Natural killer cell treated with Interleukin-12 subunit alpha and Interleukin-12 subunit beta and Interleukin-15 and Interleukin-18, amount 100 ng/mL, for 72 hours (primary cell): ENCODE results near the gene NEDD4. TPM values are rescaled to one million over a fixed set of nuclear protein-coding genes. Genes with fewer than 3 reads are reported as not detected.

Experiments used
- ATAC-seq, 2 donors: fragments of 150-1000 bp; cut with Tn5 transposase in 1 of 2; sonication (Bioruptor Pico), chemical (Tn5 transposase) in 1 of 2; 2 replicates each; pipeline ENCODE4 v1.10.0; 2021
- DNase-seq: peaks from one replicate; pipeline ENCODE4 v3.0.0; 2022; ENCODE audit warnings: low spot score
- H3K27ac Mint-ChIP-seq, 2 donors: 1 replicate in 1 of 2; 2 replicates in 1 of 2; pipeline ENCODE4 v1.8.0; 2022; ENCODE audit warnings: mixed read lengths in 2 of 2, mild to moderate bottlenecking in 1 of 2, moderate library complexity in 1 of 2
- H3K27me3 Mint-ChIP-seq, 2 donors: 1 replicate in 1 of 2; 2 replicates in 1 of 2; pipeline ENCODE4 v1.8.0; 2022; ENCODE audit warnings: mixed read lengths in 2 of 2
- H3K36me3 Mint-ChIP-seq: one replicate; pipeline ENCODE4 v1.8.0; 2022; ENCODE audit warnings: mixed read lengths
- H3K4me1 Mint-ChIP-seq, 2 donors: 1 replicate in 1 of 2; 2 replicates in 1 of 2; pipeline ENCODE4 v1.8.0; 2022; ENCODE audit warnings: low read depth in 2 of 2, mixed read lengths in 2 of 2, mild to moderate bottlenecking in 1 of 2
- H3K4me3 Mint-ChIP-seq: one replicate; pipeline ENCODE4 v1.8.0; 2022; ENCODE audit warnings: mixed read lengths
- H3K9me3 Mint-ChIP-seq: 2 replicates; pipeline ENCODE4 v1.8.0; 2022; ENCODE audit warnings: mixed read lengths
- total RNA-seq, 2 donors: library from RNA; stranded (reverse); gene quantifications; one replicate each; pipeline ENCODE4 v1.2.3, GENCODE V29; 2022

The NEDD4 gene
- total RNA-seq, result 10 to 100 TPM; 14.9 to 22.7 TPM

DNA sequence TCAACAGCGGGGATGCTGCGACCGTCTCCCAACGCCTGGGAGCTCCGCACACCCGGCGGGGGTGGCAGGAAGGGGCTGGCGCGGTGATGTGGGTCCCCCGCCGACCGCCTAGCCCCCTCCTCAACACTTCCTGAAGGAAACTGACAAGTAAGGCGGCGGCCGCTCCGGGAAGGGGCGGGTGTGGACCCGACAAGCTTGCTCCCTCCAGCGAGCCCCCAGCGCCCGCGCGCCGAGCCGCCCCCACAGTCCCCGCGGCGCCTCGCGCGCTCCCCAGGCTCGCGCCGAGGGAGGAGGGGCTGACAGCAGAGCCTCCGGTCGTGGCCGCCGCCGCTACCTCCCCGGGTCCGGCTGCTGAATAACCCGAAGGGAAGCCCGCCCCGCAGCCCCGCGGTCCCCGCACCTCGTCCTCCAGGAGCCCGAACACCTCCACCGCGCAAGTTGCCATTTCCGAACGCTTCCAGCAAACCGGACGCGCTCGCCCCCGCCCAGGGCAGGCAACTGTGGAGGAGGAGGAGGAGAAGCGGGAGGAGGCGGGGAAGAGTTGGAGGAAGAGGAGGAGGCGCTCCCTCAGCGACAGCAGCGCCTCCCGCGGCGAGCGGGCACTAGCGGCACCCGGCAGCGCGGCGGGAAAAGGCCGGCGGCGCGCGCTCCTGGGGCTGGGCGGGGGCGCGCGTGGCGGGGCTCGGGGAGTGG lies at the start of gene NEDD4:
Gene NEDD4, minus strand, starts transcription at position 502 of the 693 bp plus-strand sequence. Its CDS starts 57 bp downstream, at position 445.
- peak; percentile 89 for DNase-seq
- Mint-ChIP-seq H3K36me3 (no peaks in the 10 kb centered on the region), H3K27me3 (peaks cover 7 to 12% of the 10 kb centered on the region in 2 donors), H3K4me3 (peak within 1 kb of the TSS; percentile 88), H3K27ac (peak within 1 kb of the TSS; percentile 18 to 78), H3K9me3 (no peaks in the 10 kb centered on the region), H3K4me1 (peaks cover 17 to 26% of the 10 kb centered on the region in 2 donors)
- peak; percentile 93 to 95 for ATAC-seq

DNA sequence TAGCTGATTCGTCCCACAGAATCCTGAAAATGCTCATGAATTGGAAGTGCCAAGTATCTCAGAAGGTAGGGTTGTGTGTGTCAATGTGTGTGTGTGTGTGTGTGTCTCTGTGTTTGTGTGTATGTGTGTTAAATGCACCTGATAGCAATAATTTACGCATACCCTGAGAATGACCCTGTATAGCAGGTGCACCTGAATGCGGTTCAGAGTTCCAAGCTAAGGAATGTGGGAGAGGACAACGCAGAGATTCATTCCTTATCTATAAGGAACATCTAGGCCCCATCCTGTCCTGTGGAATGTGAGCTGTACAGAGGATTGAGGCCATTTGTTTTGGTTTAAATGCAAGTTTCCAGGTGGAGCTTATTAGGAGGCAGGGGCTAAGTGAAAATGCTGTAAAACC lies 49.1 kb upstream of the NEDD4 start:
- Mint-ChIP-seq H3K27me3 (peaks cover 0 to 2% of the 10 kb centered on the region in 2 donors), H3K27ac (peak overlapping the region; percentile 78 to 94), H3K9me3 (peaks cover 7% of the 10 kb centered on the region), H3K4me3 (peak overlapping the region; percentile 77), H3K36me3 (peaks cover 7% of the 10 kb centered on the region), H3K4me1 (peaks cover 33 to 34% of the 10 kb centered on the region in 2 donors)
- ATAC-seq, result no peak
- DNase-seq, result no peak

DNA sequence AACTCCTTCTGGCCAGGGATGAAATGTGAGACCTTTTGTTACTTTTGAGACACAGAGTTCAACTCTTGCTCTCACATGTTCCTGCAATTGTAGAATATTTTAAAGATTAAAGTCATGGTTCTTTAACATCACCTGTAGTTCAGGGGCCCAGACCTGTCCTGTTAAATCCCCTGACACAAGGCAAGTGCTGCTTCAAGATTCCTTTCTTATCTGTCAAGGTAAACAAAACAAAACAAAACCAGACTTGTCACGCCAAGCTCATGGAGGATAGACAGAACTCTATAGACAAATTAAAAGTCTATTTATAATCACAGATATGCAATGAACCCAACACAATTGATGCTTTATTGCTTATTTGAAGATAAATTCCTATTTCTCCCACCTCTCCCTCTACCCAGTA lies 48.6 kb upstream of the NEDD4 start:
- Mint-ChIP-seq H3K4me3 (peak overlapping the region; percentile 77), H3K27ac (peak overlapping the region; percentile 78 to 94), H3K36me3 (peaks cover 7% of the 10 kb centered on the region), H3K4me1 (peaks cover 33 to 34% of the 10 kb centered on the region in 2 donors), H3K9me3 (peaks cover 7% of the 10 kb centered on the region), H3K27me3 (peaks cover 2% of the 10 kb centered on the region in 2 donors)
- DNase-seq (no peak), ATAC-seq (no peak)

DNA sequence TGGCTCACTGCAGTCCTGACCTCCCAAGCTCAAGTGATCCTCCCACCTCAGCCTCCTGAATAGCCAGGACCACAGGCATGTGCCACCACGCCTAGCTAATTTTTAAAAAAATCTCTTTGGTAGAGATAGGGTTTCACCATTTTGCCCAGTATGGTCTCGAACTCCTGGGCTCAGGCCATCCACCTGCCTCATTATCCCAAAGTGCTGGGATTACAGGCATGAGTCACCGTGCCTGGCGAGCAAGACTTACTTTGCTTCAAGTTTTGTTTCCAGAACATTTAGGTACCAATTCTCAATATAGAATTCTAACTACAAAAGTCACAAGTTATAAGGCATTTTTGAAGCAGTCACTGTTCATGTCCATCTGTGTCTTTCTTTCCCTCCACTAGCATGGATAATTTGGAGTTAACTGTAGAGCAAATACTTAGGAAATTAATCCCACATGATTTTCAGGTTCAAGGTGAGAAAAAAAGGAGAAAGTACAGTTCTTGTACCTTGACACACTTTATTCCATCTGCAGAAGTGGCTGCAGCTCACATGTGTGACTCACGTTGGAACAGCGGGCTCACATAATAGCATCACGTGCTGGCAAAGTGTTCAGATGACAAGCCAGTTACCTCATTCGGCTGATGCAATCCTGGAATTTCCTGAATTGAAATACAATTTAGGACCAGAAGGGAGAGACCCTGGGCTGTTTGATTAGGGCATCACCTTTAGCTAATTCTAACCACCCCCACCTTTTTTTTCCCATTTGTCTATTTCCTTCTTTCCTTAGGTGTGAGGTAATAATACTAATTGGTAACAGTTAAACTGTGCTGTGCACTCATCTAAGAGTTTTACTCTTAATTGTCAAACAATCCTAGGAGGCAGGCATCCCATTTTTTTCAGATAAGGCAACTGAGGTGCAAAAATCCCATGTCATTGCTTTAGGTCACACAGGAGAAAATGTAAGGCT lies 46.9 kb upstream of the NEDD4 start:
- peak overlapping the region in 1 of 2 donors; percentile 59 for H3K27ac Mint-ChIP-seq
- H3K4me1 Mint-ChIP-seq, result peaks cover 33 to 34% of the 10 kb centered on the region in 2 donors
- peak in 1 of 2 donors; percentile 44 for ATAC-seq
- H3K9me3 Mint-ChIP-seq, result peaks cover 7% of the 10 kb centered on the region
- peaks cover 7% of the 10 kb centered on the region for H3K36me3 Mint-ChIP-seq
- H3K4me3 Mint-ChIP-seq, result no peak overlapping the region
- H3K27me3 Mint-ChIP-seq, result peaks cover 5 to 7% of the 10 kb centered on the region in 2 donors
- no peak for DNase-seq

DNA sequence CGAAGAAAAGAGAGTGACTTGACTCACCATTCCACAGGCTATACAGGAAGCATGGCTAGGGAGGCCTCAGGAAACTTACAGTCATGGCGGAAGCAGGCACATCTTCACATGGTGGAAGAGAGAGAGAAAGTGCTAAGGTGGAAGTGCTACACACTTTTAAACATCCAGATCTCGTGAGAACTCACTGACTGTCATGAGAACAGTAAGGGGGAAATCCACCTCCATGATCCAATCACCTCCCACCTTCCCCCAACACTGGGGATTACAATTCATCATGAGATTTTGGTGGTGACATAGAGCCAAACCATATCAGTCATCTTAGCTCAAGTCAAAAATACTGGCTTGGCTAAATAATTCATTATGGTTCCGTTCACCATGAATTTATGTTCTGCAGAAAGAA lies 45.3 kb upstream of the NEDD4 start:
- H3K4me3 Mint-ChIP-seq, result no peak overlapping the region
- ATAC-seq (no peak), DNase-seq (no peak)
- H3K4me1 Mint-ChIP-seq, result peaks cover 35 to 38% of the 10 kb centered on the region in 2 donors
- H3K36me3 Mint-ChIP-seq, result peaks cover under 1% of the 10 kb centered on the region
- H3K9me3 Mint-ChIP-seq, result peaks cover 7% of the 10 kb centered on the region
- H3K27ac Mint-ChIP-seq, result peak overlapping the region in 1 of 2 donors; percentile 49
- H3K27me3 Mint-ChIP-seq, result peaks cover 5 to 7% of the 10 kb centered on the region in 2 donors

DNA sequence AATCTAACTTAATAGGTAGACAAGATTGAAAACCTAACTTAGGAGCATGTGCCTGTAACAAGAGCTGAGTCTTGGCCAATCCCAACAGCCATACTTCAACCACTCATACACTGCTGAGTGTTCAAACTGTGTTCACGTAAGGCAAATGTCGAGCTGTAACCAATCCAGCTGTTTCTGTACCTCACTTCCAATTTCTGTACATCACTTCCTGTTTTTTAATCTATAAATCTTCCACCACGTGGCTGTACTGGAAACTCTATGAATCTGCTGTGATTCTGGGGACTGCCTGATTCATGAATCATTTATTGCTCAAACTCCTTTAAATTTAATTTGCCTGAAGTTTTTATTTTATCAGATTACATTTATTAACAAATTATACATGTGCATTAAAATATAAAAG lies 44.6 kb upstream of the NEDD4 start:
- peaks cover 29 to 31% of the 10 kb centered on the region in 2 donors for H3K4me1 Mint-ChIP-seq
- H3K27ac Mint-ChIP-seq, result peak overlapping the region in 1 of 2 donors; percentile 49
- ATAC-seq (no peak), DNase-seq (no peak)
- H3K36me3 Mint-ChIP-seq, result no peaks in the 10 kb centered on the region
- H3K9me3 Mint-ChIP-seq, result peaks cover 5% of the 10 kb centered on the region
- H3K27me3 Mint-ChIP-seq, result peaks cover 5 to 7% of the 10 kb centered on the region in 2 donors
- H3K4me3 Mint-ChIP-seq, result no peak overlapping the region

DNA sequence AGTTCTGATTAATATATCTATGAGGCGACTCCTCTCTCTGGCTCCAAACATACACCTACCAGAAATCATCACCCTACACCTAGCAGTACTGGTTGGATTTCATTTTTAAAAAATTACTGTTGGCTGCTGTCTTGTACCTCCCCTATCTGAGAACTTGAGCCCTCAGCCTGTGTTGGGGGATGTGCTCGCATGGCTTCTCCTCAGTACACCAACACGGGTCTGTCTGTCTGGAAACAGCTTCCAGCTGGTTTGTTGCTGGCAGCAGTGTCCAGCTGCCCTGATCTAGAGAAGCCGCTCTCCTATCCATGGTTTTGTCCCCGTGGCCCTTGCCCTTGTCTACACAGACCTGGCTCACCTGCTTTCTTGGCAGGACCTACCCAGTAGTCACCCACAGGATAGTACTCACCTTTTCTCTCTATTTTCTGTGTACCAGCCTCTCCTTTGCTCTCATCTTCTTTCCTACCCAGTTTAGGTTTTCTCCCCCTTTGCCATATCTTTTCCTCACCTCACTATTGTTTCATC lies 43.2 kb upstream of the NEDD4 start:
- no peak for DNase-seq
- Mint-ChIP-seq H3K4me3 (no peak overlapping the region), H3K36me3 (no peaks in the 10 kb centered on the region), H3K27me3 (peaks cover 5 to 7% of the 10 kb centered on the region in 2 donors), H3K4me1 (peaks cover 21% of the 10 kb centered on the region in 2 donors), H3K27ac (no peak overlapping the region), H3K9me3 (peaks cover 2% of the 10 kb centered on the region)
- peak in 1 of 2 donors; percentile 27 for ATAC-seq

DNA sequence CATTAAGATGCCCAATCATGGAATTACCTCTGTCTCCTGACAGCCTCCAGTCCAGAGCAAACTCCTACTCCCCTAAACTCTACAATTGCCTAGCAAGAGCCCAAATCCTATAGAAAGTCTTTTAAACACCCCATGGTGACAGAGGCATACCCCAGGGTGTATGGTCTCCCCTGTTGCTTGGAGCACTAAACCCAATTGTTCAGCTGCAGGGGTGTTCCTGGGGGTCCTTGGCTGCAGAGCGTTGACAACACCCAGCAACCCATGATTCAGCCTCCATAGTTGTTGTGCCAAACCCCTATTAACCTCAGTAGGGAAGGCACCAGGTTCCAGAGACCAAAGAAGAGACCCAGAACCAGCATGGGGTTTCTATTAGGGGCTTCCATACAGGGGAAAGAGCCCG lies 41.8 kb upstream of the NEDD4 start:
- H3K36me3 Mint-ChIP-seq, result no peaks in the 10 kb centered on the region
- H3K27me3 Mint-ChIP-seq, result peaks cover 11 to 18% of the 10 kb centered on the region in 2 donors
- ATAC-seq, result no peak
- DNase-seq, result no peak
- H3K9me3 Mint-ChIP-seq, result peaks cover 2% of the 10 kb centered on the region
- peaks cover 12 to 21% of the 10 kb centered on the region in 2 donors for H3K4me1 Mint-ChIP-seq
- H3K4me3 Mint-ChIP-seq, result no peak overlapping the region
- peak overlapping the region in 1 of 2 donors; percentile 57 for H3K27ac Mint-ChIP-seq

DNA sequence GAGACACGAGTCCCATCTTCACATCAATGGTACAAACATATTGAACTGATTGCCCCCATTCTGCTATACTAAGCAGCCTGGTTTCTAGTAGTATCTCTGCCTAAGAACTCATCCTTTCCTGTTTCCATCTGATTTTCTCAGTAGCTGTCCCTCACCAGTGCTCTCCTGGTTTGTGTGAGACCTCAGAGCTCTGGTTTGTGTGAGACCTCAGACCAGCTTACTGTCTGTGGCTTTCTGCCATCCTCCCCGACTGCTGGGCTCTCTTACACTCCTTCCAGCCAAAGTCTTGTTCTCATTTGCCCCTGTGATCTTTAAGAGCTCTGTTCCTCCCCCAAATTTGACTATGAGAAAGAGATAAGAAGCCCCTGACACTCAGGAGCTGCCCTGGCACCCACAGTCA lies 41.1 kb upstream of the NEDD4 start:
- H3K27ac Mint-ChIP-seq, result peak overlapping the region; percentile 15 to 57
- peaks cover 12 to 21% of the 10 kb centered on the region in 2 donors for H3K4me1 Mint-ChIP-seq
- peaks cover 11 to 18% of the 10 kb centered on the region in 2 donors for H3K27me3 Mint-ChIP-seq
- DNase-seq (no peak), ATAC-seq (peak; percentile 71 to 77)
- no peaks in the 10 kb centered on the region for H3K36me3 Mint-ChIP-seq
- peaks cover 2% of the 10 kb centered on the region for H3K9me3 Mint-ChIP-seq
- peak overlapping the region; percentile 43 for H3K4me3 Mint-ChIP-seq

DNA sequence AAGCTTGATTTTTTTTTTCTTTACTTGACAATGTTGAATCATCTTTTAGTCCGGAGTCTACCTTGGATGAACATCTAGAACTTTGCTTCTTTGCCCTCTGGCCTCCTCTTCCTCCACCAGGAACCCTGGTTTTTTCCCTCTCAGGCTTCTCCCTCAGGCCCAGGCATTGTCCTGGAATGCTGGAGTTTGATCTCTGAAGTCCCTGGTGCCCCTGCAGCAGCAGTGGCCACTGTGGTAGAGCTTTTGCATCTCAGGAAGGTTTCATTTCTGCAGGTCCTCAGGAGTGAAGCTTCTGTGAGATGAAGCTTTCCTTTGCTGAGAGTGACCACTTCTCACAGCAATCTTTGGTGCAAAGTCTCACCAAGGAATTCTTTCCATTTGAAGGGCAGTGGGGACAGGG lies 39.0 kb upstream of the NEDD4 start:
- no peak for DNase-seq
- peaks cover 2% of the 10 kb centered on the region for H3K9me3 Mint-ChIP-seq
- H3K4me1 Mint-ChIP-seq, result peaks cover 9 to 11% of the 10 kb centered on the region in 2 donors
- no peak for ATAC-seq
- no peak overlapping the region for H3K4me3 Mint-ChIP-seq
- H3K27ac Mint-ChIP-seq, result peak overlapping the region in 1 of 2 donors; percentile 49
- no peaks in the 10 kb centered on the region for H3K36me3 Mint-ChIP-seq
- peaks cover 15 to 24% of the 10 kb centered on the region in 2 donors for H3K27me3 Mint-ChIP-seq

DNA sequence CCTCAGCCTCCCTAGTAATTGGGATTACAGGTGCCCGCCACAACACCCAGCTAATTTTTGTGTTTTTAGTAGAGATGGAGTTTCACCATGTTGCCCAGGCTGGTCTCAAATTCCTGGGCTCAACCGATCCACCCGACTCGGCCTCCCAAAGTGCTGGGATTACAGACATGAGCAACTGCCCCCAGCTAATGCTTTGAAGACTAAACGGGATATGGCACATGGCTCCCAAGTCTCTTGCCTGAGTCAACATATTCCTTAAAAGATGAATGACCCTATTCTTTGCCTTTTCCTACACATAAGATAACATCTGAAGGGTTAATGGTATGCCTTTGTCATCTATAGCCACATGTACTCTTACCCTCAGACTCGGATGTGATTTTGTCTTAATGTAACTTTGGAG lies 38.4 kb upstream of the NEDD4 start:
- H3K27me3 Mint-ChIP-seq, result peaks cover 18 to 26% of the 10 kb centered on the region in 2 donors
- no peak for ATAC-seq
- H3K4me3 Mint-ChIP-seq, result no peak overlapping the region
- no peak for DNase-seq
- no peaks in the 10 kb centered on the region for H3K36me3 Mint-ChIP-seq
- no peak overlapping the region for H3K27ac Mint-ChIP-seq
- H3K4me1 Mint-ChIP-seq, result peaks cover 9 to 11% of the 10 kb centered on the region in 2 donors
- peaks cover under 1% of the 10 kb centered on the region for H3K9me3 Mint-ChIP-seq

DNA sequence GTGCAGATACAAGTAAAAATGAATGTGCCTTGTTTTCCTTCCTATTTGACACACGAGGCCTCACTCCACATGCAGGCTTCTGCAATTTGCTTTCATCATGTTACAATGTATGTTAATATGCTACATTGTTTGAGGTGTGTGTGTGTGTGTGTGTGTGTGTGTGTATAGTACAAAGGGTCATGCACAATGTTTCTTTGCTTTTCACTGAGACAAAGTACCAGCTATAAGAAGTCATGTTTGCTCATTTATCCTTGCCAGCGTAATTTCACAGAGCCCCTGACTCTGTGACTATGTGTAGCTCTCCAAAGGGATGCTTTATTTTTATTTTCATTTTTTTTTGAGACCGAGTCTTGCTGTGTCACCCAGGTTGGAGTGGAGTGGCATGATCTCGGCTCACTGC lies 38.0 kb upstream of the NEDD4 start:
- H3K9me3 Mint-ChIP-seq, result no peaks in the 10 kb centered on the region
- H3K27ac Mint-ChIP-seq, result no peak overlapping the region
- peaks cover 16 to 24% of the 10 kb centered on the region in 2 donors for H3K27me3 Mint-ChIP-seq
- ATAC-seq, result no peak
- no peak for DNase-seq
- H3K4me3 Mint-ChIP-seq, result no peak overlapping the region
- no peaks in the 10 kb centered on the region for H3K36me3 Mint-ChIP-seq
- H3K4me1 Mint-ChIP-seq, result peaks cover 9 to 11% of the 10 kb centered on the region in 2 donors

DNA sequence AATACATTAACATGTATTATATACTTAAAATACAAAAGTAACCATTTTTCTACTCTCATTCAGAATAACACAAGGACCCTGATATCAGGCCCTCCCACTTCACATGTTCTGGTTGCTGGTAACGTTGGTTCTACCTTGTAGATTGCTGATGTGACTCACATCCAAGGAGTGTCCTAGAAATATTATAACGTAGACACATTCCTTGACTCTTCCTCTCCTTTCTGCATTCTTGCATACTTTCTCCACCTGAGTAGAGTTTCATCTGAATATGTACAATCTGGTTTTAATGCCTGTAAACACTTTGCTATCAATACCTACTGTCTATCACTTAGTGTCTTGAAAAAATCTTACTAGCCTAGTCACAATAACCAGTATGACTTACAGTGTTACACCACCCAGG lies 35.0 kb upstream of the NEDD4 start:
- no peak overlapping the region for H3K27ac Mint-ChIP-seq

More for the DNA sequence above, 35.0 kb upstream of the NEDD4 start:
- H3K27me3 Mint-ChIP-seq, result peaks cover 17 to 24% of the 10 kb centered on the region in 2 donors
- no peak overlapping the region for H3K4me3 Mint-ChIP-seq
- H3K9me3 Mint-ChIP-seq, result no peaks in the 10 kb centered on the region
- peaks cover 4% of the 10 kb centered on the region for H3K36me3 Mint-ChIP-seq
- DNase-seq, result no peak
- ATAC-seq, result no peak
- no peaks in the 10 kb centered on the region for H3K4me1 Mint-ChIP-seq
